ENCODE measurements around the gene COL4A2. TPM values are rescaled to one million over a fixed set of nuclear protein-coding genes. Genes with fewer than 3 reads are reported as not detected.

COL4A2 gene
- total RNA-seq, 6 experiments from 2014 or later: 8.4 to 65.8 (median 42.5) TPM

DNA sequence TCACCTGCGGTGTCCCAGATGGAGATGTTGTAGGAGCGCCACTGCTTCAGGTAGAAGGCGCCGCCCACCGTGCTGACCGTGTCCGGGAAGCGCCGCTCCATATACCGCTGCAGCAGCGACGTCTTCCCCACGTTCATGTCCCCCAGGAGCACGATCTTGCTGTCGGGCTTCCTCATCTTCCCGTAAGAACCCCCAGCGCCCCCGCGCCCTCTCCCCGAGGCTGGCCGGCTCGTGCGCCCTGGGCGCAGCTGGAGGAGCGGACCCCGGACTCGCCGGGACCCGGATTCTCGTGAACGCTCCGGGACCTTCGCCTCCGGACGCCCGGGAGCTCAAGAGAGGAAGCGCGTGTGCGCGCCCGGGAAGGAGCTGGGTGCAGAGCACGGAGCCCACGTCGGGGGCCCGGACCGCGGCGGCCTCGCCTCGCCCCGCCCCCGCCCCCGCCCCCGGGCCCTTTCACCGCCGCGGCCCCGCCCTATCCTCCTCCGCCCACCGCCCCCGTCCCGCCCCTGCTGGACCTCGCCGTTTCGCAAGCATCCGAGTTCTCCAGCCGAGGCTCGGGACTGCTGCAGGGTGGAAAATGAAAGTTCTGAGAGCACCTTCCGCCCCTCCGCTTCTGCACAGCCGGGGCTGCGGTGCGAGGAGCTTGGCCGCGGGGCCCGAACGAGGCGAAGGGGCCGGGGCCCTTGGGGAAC is 254.4 kb downstream of the COL4A2 start, which contains the start of gene RAB20:
Gene RAB20 (minus strand): TSS at position 379 of the 692 bp plus-strand sequence. CDS start 203 bp downstream, at position 176.
- 0% methylated on average over 19 of the region's 79 CpGs for WGBS (ENCODE audit: insufficient coverage, low coverage, low lambda C conversion rate, missing lambda C conversion rate)
- peaks cover 0 to 3% (median 0%) of the 10 kb centered on the region in 4 donors for H3K36me3 ChIP-seq
- peak within 1 kb of the TSS; percentile 84 to 96 (median 91) for H3K4me3 ChIP-seq
- intact Hi-C loops (cut with DNase I): loop anchor here in 1 of 2 donors (10.0 kb wide), 1 partner anchor 107 kb away; no protein-coding TSS in a partner anchor
- ATAC-seq (peak; percentile 77 to 84 (median 80)), DNase-seq (peak; percentile 95 to 96 (median 95))
- TF ChIP-seq, protein P1, sequence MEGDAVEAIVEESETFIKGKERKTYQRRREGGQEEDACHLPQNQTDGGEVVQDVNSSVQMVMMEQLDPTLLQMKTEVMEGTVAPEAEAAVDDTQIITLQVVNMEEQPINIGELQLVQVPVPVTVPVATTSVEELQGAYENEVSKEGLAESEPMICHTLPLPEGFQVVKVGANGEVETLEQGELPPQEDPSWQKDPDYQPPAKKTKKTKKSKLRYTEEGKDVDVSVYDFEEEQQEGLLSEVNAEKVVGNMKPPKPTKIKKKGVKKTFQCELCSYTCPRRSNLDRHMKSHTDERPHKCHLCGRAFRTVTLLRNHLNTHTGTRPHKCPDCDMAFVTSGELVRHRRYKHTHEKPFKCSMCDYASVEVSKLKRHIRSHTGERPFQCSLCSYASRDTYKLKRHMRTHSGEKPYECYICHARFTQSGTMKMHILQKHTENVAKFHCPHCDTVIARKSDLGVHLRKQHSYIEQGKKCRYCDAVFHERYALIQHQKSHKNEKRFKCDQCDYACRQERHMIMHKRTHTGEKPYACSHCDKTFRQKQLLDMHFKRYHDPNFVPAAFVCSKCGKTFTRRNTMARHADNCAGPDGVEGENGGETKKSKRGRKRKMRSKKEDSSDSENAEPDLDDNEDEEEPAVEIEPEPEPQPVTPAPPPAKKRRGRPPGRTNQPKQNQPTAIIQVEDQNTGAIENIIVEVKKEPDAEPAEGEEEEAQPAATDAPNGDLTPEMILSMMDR (IDR thresholded peaks at IDR 0.05): no peak
- TF ChIP-seq POLR2A (IDR thresholded peaks at IDR 0.05): peak; percentile 79
- H3K4me1 ChIP-seq: peaks cover 0 to 28% (median 7%) of the 10 kb centered on the region in 4 donors
- H3K27me3 ChIP-seq: no peaks in the 10 kb centered on the region
- H3K9me3 ChIP-seq: no peaks in the 10 kb centered on the region
- peak within 1 kb of the TSS; percentile 90 to 98 (median 95) for H3K27ac ChIP-seq

DNA sequence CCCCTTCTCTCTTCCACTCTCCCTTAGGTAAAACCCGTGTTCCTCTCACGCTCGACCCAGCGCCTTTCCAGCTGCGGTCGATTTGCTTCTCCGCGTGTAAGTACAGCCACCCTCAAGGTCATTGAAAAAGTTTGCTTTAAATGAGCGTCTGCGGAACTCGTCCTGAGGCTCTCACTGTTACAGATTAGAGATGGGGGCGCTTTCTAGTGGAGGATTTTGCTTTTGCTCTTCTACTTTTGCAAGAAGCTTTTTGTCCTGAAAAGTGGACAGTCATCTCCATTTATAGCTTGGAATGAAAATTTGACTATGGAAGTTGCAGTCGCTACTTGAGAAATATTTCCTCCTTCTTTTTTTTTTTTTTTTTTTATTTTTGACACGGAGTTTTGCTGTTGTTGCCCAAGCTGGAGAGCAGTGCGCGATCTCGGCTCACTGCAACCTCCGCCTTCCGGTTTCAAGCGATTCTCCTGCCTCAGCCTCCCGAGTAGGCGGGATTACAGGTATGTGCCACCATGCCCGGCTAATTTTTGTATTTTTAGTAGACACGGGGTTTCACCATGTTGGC is 255.0 kb downstream of the COL4A2 start:
- WGBS (ENCODE audit: insufficient coverage, low coverage, low lambda C conversion rate, missing lambda C conversion rate): 1% methylated on average over 19 of the region's 24 CpGs
- ATAC-seq: peak in 1 of 4 donors; percentile 5
- peaks cover 0 to 28% (median 5%) of the 10 kb centered on the region in 4 donors for H3K4me1 ChIP-seq
- peak overlapping the region; percentile 84 to 96 (median 91) for H3K4me3 ChIP-seq
- H3K9me3 ChIP-seq: no peaks in the 10 kb centered on the region
- peak overlapping the region; percentile 88 to 98 (median 90) for H3K27ac ChIP-seq
- H3K36me3 ChIP-seq: no peaks in the 10 kb centered on the region
- intact Hi-C loops (cut with DNase I): loop anchor here in 1 of 2 donors (10.0 kb wide), 1 partner anchor 107 kb away; no protein-coding TSS in a partner anchor
- no peak for TF ChIP-seq POLR2A (IDR thresholded peaks at IDR 0.05)
- TF ChIP-seq, protein P1 (IDR thresholded peaks at IDR 0.05): no peak
- DNase-seq: no peak
- H3K27me3 ChIP-seq: no peaks in the 10 kb centered on the region

Small RNA genes within 50 kb of the gene (microRNA-seq; reads per million reads assigned to microRNA genes)
- gene MIR8073: 0 reads per million in 2 donors

Small RNA genes within 50 kb of the gene (small RNA-seq; reads per million reads assigned to genes)
- gene MIR8073: 0 reads per million in 2 experiments

Other genes starting within 250 kb of the COL4A2 start
- 10 to 100 TPM in 5 of 6 experiments, 1 to 10 TPM in 1; 8.0 to 89.8 (median 41.1) TPM for gene COL4A1, start 127 bp upstream of the COL4A2 start, total RNA-seq

Measured in right lobe of liver (tissue), 6 donors.